ENCODE results near the gene PLA2G3.

GRCh38 chr22:31124811-31125465 is 15.4 kb downstream of the PLA2G3 start:
- TF ChIP-seq CTCF (IDR thresholded peaks at IDR 0.05) = no peak
- TF ChIP-seq TCF7L2 (IDR thresholded peaks at IDR 0.05; ENCODE audit: low read depth, low read length) = no peak
- TF ChIP-seq REST (IDR thresholded peaks at IDR 0.05; ENCODE audit: insufficient read depth in 1 of 2, low read depth in 2 of 2, low read length in 1 of 2) = no peak

Measured in Panc1 (cell line).